GF-D8 (cell line): ENCODE results near the gene C9orf50.
"Not testable (repeated sequence)": the region's sequence is repeated elsewhere in the genome, so short reads cannot be mapped to it uniquely, and the experiment has no call there.

Experiments
- DNase-seq: peaks from one replicate; lab custom pipeline; 2025; lab: John Stamatoyannopoulos, UW

C9orf50 gene

GRCh38 chr9:129648092-129648763, 27.3 kb upstream of the C9orf50 start:
- no peak for DNase-seq

- no peak for DNase-seq
Observed at GRCh38 chr9:129647635-129648034, 26.7 kb upstream of the C9orf50 start.

GRCh38 chr9:129646654-129647053, 25.8 kb upstream of the C9orf50 start:
- DNase-seq = no peak

GRCh38 chr9:129646252-129646651, 25.4 kb upstream of the C9orf50 start:
- DNase-seq = no peak

- no peak for DNase-seq
Observed at GRCh38 chr9:129644902-129645301, 24.0 kb upstream of the C9orf50 start.

- DNase-seq = no peak
Observed at GRCh38 chr9:129644365-129644764, 23.5 kb upstream of the C9orf50 start.

- no peak for DNase-seq
Observed at GRCh38 chr9:129643706-129644105, 22.8 kb upstream of the C9orf50 start.

GRCh38 chr9:129641750-129642585, 21.1 kb upstream of the C9orf50 start, which contains the start of gene ASB6:
TSS of gene ASB6 (minus strand) at chr9:129642151. CDS start at chr9:129641999, 152 bp downstream.
- DNase-seq = peak; percentile 73

GRCh38 chr9:129640871-129641749, 20.2 kb upstream of the C9orf50 start:
- no peak for DNase-seq

GRCh38 chr9:129640086-129640870, 19.4 kb upstream of the C9orf50 start:
- DNase-seq = no peak

- DNase-seq = no peak
Observed at GRCh38 chr9:129639756-129640085, 18.8 kb upstream of the C9orf50 start.

- DNase-seq = no peak
Observed at GRCh38 chr9:129639034-129639630, 18.2 kb upstream of the C9orf50 start.

- DNase-seq = no peak
Observed at GRCh38 chr9:129637673-129638439, 17.0 kb upstream of the C9orf50 start.

GRCh38 chr9:129637102-129637501, 16.2 kb upstream of the C9orf50 start:
- DNase-seq = no peak

GRCh38 chr9:129636343-129636742, 15.4 kb upstream of the C9orf50 start:
- DNase-seq = not testable (repeated sequence)

GRCh38 chr9:129635099-129636065, 14.5 kb upstream of the C9orf50 start:
- no peak for DNase-seq

- DNase-seq = no peak
Observed at GRCh38 chr9:129633848-129634247, 12.9 kb upstream of the C9orf50 start.

GRCh38 chr9:129633207-129633606, 12.3 kb upstream of the C9orf50 start:
- DNase-seq = no peak

GRCh38 chr9:129632460-129632859, 11.6 kb upstream of the C9orf50 start:
- DNase-seq = no peak
